ENCODE measurements around the gene MCTP1.

MCTP1 gene

DNA sequence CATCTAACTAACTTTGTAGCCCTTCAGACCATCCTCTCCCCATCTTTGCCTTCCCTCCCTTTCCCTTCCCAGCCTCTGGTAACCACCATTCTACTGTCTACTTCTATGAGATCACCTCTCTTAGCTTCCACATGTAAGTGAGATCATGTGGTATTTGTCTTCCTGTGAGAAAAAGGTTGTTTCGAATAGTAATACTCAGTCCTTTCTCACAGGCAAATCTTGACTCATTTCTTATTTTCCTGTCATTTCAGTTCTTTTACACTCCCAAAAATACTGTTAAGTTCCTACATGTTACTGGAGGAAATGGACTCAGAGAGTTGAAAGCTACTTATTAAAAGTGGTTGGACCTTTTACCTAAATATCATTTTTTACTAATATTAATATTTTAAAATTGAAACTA is 584.3 kb downstream of the MCTP1 start:
- no peak for DNase-seq (ENCODE audit: low read depth in 2 of 2)

DNA sequence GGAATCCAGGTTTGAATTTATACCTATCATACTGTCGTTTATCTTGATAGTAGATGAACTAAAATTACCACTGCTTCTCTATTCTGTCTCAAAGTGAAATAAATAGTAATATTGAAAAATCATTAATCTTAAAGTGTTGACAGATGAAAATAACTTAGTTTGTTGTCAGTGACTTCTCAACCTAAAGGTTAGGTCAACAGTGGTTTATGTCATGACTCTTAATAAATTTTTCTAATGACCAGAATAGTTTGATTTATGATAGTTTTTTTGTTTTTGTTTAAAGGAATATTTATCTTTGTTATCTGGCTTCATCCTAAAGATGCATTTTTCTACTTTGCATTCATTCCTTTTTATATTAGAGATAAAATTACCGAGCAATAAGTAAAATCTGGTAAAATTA is 585.3 kb downstream of the MCTP1 start:
- DNase-seq (ENCODE audit: low read depth in 2 of 2), result no peak

DNA sequence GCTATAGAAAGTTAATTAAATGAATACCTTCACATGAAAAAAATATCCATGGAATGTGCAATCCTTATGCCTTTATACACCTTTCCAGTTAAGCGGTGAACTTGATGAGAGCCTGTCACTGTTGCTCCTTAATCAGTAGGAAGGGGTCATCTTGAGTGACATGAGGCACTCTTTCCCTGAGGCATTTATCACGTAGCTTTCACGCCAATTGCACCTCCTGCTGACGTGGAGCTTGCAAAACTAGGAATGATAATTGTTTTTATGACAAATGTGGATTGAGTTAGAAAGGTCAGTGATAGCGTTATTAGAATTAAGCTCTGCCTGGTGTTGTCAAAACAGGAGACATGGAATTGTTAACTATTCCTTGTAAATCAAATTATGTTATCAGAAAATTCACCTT is 586.7 kb downstream of the MCTP1 start:
- no peak for DNase-seq (ENCODE audit: low read depth in 2 of 2)

DNA sequence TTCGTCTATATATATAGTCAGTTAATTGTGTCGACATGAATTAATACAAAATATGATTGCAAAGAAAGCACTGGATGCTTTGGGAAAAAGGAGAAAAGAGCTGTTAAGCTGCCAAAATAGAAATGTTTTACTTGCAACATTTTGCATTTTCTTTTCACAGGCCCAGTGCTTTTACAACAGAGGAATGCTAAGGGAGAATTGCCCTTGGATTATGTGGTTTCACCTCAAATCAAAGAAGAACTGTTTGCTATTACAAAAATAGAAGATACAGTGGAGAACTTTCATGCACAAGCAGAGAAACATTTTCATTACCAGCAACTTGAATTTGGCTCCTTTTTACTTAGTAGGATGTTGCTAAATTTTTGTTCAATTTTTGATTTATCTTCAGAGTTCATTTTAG is 590.2 kb downstream of the MCTP1 start:
- no peak for DNase-seq (ENCODE audit: low read depth in 2 of 2)

DNA sequence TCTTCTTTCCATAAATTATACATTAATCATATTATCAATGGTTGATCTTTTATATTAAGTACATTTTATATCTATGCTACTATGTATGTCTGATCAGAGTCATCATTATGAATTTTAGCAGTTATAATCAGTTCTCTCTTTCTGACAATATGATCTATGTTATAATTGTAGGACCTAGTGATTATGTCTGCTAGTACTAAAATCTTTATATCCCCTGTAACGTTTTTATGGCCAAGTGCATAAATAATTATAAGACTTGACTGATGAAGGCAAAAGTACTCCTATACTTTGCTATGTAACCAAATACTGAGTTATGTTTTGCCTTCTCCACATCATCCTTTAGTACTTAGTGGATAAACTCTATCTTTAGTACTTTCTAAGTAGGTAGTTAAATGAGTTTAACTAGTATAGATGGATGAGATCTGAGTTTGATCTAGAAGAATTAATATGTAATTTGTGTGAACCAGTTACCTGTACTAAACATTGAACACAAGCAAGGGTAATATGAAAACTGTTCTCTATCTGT is 591.0 kb downstream of the MCTP1 start:
- no peak for DNase-seq (ENCODE audit: low read depth in 2 of 2)

DNA sequence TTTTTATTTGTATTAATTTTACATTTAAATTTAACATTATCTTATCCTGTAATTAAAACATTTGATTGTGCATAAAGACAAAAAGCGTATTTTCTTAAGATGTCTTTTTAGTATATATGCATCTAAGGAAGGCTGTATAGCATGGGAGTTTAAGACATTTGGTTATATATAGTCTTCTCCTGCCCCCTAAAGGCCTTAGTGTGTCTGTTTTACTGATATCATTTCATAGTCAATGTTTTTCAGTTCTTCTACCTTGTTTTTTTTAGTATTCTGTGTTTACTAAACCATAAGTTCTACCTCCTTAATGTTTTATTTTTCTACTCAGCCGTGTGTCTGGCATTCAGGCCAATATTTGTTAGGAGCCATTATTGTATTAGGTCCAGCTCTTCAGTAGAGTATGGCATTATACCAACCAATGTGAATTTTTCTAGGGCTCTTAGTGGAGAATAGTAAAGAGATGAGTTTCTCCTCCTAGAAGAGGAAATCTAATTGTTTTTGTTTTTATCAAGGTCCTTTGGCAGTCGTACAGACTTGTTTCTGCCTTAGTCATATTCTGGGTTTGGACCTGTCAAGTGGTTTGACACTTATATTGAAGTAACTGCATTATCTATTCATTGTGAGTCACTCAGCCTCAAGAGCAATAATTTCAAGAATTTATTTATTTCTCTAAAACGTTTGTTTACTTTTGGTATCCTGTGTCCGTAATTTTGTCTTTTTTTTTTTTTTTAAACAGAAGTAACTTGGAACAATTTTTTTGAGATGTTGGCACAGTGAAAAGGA is 591.7 kb downstream of the MCTP1 start:
- no peak for DNase-seq (ENCODE audit: low read depth in 2 of 2)

DNA sequence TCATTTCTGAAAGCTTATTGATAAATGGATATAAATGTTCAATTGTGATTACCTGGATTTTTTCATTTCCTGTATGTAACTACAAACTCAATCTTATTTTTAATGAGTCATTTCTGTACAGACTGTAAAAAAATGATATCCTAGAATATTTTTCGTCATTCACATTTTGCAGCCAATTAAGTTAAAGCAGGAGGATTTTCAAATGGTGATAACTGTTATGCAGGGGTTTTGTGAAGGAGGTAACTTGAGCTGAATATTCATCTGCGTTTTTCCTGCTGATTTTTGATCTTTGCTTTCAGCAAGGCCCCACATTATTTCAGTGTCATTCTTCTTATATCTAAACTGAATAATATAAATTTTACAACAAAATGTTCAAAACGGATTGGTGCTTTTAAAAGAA is 592.3 kb downstream of the MCTP1 start:
- DNase-seq (ENCODE audit: low read depth in 2 of 2), result no peak

DNA sequence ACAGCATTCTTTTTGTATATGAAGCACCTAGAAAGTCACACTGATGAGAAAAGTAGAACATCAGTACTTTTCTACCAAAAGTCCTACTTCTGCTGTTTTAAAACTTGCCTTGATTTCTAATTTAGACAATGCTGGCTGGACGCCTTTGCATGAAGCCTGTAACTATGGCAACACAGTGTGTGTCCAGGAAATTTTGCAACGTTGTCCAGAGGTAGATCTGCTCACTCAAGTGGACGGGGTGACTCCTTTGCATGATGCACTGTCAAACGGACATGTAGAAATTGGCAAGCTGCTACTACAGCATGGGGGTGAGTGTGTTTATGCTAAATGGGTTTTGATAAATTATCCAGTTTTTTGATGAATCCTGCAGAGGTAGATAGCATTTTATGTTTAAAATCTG is 592.9 kb downstream of the MCTP1 start:
- no peak for DNase-seq (ENCODE audit: low read depth in 2 of 2)

DNA sequence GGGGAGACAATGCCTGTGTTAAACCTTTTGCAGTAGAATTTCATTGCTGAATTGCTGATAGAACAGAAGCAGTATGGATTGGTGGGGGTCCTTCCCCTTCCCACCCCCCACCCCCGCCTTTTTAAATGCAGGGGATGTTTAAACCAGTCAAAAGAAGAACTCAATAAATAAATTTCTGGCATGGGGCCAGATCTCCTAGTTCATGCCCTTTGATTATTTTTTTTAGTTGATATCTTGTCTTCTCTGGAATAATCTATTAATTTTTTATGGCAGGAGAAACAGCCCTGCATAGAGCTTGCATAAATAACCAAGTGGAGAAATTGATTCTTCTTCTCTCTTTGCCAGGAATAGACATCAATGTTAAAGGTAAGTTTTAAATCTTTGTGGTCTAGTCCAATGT is 593.6 kb downstream of the MCTP1 start:
- DNase-seq (ENCODE audit: low read depth in 2 of 2), result no peak

DNA sequence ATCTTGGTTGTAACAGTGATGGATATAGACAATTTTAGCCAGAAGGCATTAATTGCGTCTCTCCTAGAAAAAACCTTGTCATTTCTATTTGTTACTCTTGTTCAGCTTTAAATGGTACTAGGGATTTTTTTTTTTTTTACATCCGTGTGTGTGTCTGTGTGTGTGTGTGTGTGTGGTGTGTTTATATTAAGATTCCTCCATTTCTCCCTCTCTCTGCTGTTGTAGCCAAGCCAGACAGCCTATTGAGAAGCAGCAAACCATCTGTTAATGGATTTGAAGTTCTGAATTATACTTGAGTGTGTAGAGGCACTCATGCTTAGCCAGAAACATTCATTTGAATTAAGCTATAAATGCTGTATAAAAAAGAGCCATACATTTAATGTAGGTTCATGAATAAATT is 594.1 kb downstream of the MCTP1 start:
- DNase-seq (ENCODE audit: low read depth in 2 of 2), result no peak

DNA sequence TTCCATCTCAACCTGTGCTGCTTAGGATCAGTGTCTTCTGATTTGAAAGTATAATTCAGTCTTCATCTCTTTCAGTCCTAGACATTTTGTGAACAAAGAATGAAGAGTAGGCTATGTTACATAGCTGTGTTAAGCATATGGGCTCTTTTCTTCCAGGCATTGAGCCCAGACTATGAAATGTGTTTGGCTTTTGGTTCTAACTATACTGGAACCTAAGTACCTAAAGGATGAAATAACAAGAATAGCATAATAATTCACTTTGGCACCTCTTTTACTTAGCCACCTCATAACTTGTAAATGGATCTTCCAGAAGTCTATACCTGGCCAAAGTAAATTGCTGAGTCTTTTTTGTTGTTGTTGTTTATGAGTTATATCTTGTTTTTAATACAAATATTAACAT is 595.0 kb downstream of the MCTP1 start:
- no peak for DNase-seq (ENCODE audit: low read depth in 2 of 2)

DNA sequence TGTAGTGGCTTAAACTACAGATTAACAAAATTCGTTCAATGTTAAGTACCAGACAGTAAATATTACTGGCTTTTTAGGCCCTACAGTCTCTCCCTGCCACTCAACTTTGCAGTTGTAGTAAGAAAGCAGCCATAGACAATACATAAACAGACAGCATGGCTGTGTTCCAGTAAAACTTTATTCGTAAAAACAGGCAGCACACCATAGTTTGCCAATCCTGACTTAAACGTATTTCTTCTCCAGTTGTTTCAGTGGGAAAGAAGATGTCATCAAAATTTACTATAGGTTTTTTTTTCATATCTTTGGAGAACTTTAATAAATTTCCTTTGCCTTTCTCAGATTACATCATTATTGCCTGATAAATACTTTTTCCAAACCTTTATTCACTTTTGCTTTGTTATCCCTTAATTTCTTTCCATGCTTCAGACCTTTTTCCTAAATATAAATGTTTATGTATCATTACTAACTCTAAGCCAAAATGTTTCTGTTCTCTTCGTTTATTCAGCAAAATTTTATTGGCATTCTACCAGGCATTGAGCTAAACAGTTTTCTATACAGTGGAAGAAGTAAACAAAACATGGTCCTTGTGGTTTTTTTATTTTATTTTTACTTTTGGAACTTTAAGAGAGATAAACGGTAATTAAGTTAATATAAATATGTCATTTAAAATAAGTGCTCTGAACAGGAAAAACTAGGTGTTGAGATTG is 601.9 kb downstream of the MCTP1 start:
- DNase-seq (ENCODE audit: low read depth in 2 of 2), result no peak

DNA sequence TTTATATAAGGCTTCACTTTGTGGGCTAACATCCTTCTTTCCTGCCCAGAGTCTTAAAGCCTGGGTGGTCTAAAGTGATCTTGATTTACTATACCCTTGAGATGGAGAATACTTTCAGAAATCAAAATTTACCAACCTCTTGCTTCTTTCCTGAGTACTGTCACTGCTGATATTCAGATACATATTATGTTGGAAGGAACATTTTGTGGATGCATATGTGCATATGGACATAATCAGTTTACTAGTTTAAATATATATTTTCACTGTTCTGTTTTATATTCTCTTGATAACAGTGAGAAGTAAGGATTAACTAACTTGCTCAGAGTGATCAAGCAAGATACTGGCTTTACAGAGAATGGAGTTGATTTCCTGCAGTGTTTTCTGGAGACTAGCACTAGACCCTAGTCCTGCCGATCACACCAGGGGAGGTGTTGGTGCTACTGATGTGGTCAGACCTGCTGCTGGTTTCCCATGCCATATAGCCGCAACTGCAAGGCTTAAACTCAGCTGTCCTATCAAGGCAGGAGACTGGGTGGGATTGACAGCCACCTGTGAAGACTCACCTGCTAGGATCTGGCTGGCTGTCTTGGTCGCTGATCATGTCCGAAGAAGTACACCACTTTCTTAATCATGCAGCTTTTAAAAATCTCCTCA is 608.8 kb downstream of the MCTP1 start:
- no peak for DNase-seq (ENCODE audit: low read depth in 2 of 2)

DNA sequence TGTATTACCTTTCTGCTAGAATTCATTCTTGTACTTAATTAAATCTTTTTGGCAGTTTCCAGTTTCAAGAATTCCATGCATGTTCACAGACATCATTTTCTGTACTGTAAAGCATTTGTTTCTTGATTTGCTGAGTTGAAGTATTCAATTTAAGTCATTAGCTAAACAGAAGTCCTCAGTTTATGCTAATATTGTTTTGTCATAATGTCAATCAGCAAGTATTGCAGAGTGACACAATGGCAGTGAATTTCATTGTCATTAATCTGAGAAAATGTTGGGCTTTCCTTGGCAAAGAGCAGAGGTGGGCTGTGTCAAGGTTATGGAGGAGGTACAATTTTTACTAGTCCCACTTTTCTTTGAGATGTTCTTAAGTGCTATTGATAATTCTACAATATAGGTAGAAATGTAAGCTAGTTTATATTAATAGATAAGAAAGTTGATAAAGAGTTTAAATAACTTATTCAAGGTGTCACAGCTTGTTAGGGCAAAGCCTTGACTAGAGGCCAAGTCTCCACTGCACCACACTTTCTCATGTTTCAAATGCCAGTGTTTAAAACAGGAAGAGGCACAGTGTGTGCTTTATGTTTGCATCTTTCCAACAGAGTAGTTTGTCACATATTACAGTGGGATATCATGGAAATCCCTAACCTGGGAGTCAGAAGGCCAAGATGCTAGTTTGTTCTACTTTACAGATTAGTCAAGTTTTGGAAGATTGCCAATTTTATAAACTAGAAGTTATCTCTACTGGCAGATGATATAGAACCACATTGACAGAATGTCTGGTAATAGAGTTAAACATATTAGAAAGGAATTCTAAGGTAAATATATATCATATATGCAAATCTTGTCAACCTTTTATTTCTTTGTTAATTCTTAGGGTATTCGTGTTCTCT is 610.2 kb downstream of the MCTP1 start:
- DNase-seq (ENCODE audit: low read depth in 2 of 2), result no peak

DNA sequence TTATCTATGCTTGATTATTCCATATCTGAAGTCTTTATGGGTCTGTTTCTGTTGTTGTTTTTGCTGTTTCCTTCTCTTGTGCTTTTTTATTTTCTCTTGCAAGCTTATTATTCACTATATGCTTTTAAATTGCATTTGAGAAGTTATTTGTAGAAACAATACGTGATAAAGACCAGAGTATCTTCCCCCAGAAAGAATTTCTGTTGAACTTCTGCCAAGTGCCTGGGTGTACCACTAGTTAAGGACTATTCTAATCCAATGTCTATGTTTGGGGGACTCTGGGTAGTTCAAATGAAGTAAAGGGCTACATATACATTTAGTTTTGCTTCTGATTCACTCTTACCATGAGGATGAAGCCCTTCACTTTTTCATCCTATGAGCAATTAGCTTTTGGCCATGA is 612.1 kb downstream of the MCTP1 start:
- DNase-seq (ENCODE audit: low read depth in 2 of 2), result no peak

DNA sequence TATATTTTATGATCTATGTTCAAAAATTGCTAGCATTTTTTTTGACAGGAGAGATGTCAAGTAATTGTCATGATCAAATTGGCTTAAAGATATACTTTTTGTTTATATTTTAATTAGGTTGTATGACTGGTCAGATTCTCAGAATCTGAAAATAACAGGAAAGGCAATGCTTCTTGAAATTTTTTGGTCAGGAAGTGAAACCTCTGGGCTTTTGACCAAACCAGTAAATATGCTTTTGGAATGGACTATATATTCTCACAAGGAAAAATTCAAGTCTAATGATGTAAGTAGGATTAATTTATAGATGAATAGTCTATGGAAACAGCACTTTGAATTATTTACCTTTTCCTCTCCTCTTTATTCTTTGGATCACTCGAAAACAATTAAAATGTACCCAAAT is 614.2 kb downstream of the MCTP1 start:
- DNase-seq (ENCODE audit: low read depth in 2 of 2), result no peak

DNA sequence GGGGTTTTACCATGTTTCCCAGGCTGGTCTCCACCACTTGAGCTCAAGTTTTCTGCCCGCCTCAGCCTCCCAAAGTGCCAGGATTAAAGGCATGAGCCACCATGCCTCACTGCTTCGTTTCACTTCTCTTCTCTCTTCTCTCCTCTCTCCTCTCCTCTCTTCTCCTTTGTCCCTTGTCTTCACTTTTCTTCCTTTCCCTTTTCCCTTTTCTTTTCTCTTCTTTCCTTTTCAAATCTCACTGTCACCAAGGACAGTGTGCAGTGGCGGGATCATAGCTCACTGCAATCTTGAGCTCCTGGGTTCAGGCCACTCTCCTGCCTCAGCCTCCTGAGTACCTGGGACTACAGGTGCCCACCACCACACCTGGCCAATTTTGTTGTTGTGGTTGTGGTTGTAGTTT is 617.0 kb downstream of the MCTP1 start:
- no peak for DNase-seq (ENCODE audit: low read depth in 2 of 2)

DNA sequence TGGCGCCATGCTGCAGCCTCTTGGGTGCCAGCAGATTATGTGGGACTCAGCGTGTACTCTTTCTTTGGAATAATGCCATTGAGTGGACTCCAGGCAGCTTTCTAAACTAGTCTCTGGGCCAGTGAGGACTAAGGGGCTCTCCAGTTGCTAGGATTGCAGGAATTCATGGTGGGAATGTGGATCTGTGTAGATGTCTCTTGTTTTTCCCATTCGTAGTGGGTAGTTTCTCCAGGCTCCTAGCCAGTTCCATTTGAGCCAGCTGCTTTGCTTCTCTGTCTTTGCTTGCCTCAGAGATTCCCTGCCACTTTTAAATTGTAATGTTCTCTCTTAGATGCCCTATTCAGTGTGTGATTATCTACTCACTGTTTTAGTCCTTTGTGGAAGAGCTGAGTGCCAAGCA is 623.8 kb downstream of the MCTP1 start:
- DNase-seq (ENCODE audit: low read depth in 2 of 2), result no peak

DNA sequence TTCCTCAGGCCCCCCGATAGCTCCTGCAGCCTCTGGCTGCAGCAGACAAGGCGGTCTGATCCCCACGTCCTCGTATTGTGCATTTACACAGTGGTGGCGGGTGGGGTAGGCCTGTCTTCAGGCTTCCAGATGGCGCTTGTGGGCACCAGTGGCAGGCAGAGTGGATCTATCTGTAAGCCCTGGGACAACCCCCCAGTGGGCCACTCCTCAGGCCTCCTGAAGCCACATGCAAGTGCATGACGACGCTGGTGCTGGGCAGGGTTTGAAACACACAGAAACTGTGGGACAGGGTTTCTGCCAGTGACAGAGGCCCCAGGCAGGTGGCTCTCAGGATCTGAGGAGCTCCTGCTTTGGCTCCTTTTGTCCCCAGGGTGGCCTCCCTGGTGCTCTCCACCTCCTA is 624.4 kb downstream of the MCTP1 start:
- no peak for DNase-seq (ENCODE audit: low read depth in 2 of 2)

DNA sequence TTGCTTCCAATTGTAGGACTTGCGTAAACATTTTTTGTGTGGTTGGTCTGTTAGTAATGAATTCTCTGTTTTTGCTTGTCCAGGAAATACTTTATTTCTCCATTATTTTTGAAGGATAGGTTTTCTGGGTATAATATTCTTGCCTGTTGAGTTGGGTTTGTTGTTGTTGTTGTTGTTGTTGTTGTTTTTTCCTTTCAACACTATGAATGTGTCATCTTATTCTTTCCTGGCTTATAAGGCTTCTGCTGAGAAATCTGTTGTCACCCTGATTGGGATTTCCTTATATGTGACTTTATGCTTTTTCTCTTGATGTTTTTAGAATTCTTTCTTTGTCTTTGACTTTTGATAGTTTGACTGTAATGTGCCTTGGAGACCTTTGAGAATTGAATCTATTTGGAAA is 626.6 kb downstream of the MCTP1 start:
- no peak for DNase-seq (ENCODE audit: low read depth in 2 of 2)

All from stimulated activated CD4-positive, alpha-beta T cell treated with anti-CD3 and anti-CD28 coated beads, Interleukin-12 subunit alpha, Interleukin-12 subunit beta, amount 100 ng/mL, for 24 hours (primary cell).